Measurements from ENCODE around the gene PRR16.

DNA sequence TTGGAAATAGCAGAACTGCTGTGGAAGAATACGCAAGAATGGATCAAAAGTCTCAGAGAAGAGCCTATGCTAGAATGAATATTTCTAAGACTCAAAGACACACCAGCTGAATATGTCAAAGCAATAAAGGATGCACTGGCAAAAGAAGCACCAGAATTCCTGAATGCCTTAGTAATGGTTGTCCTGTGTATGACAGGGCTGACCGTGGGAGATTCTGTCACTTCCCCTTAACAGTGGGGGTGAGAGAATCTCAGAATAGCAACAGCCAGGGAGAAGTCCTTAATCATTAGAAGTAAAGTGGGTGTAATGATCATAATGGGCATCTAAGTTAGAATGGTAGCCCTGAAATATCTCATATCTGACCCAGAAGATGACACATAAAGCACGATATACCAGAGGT is 14.6 kb upstream of the PRR16 start:
- no peak for TF ChIP-seq CTCF (IDR thresholded peaks at IDR 0.05)
- TF ChIP-seq POLR2A (IDR thresholded peaks at IDR 0.05): no peak
